Measurements from ENCODE around the gene REXO1.

- TF ChIP-seq SMC3 (IDR thresholded peaks at IDR 0.05) = no peak
- TF ChIP-seq CTCF (IDR thresholded peaks at IDR 0.05) = no peak
- TF ChIP-seq HDAC2 (IDR thresholded peaks at IDR 0.05) = no peak
- TF ChIP-seq ESRRA (IDR thresholded peaks at IDR 0.05; ENCODE audit: borderline replicate concordance, low read length) = no peak
- no peak for TF ChIP-seq POLR2A (IDR thresholded peaks at IDR 0.05; ENCODE audit: low read length)
- no peak for TF ChIP-seq CBX8 (IDR thresholded peaks at IDR 0.05)
- no peak for TF ChIP-seq MAX (IDR thresholded peaks at IDR 0.05)
- no peak for TF ChIP-seq ELK1 (IDR thresholded peaks at IDR 0.05; ENCODE audit: low read depth, low read length)
- TF ChIP-seq REST (IDR thresholded peaks at IDR 0.05) = no peak
- no peak for TF ChIP-seq FOSL2 (IDR thresholded peaks at IDR 0.05)
- no peak for TF ChIP-seq FOSL2 (CRISPR knock-in tag; IDR thresholded peaks at IDR 0.05)
- TF ChIP-seq MAZ (IDR thresholded peaks at IDR 0.05; ENCODE audit: borderline replicate concordance, low read depth, low read length) = no peak
- TF ChIP-seq CEBPB (IDR thresholded peaks at IDR 0.05) = no peak
- TF ChIP-seq ZFP36 (IDR thresholded peaks at IDR 0.05; ENCODE audit: borderline replicate concordance, partially characterized antibody) = peak; percentile 81
- no peak for TF ChIP-seq MYC (IDR thresholded peaks at IDR 0.05; ENCODE audit: borderline replicate concordance, low read length)
These were observed 36.3 kb downstream of the REXO1 start, which contains the start of gene ATP8B3 for GRCh38 chr19:1811942-1812425.

Data from A549 (cell line).